AG04450 (cell line): Measurements from ENCODE around the gene BAHCC1. TPM values are rescaled to one million over a fixed set of nuclear protein-coding genes. Genes with fewer than 3 reads are reported as not detected.

Source experiments
- CTCF ChIA-PET: fragments of 300-600, 350-600 bp; formaldehyde crosslinking; extraction: SDS; loops from one replicate; lab custom pipeline; 2022; ENCODE audit warnings: antibody characterized with exemption, inconsistent platforms; lab: Charles Lee
- POLR2A ChIA-PET: fragments of 350-600 bp; formaldehyde crosslinking; extraction: SDS; loops from one replicate; lab custom pipeline; 2021; ENCODE audit warnings: antibody characterized with exemption, inconsistent platforms; lab: Yijun Ruan, JAX
- DNase-seq: peaks from one replicate; pipeline ENCODE4 v3.0.0-alpha.2; 2011; ENCODE audit warnings: low read depth, low spot score
- H3K27ac ChIP-seq: one replicate; pipeline ENCODE4 v1.5.1; 2012; ENCODE audit warnings: low read depth, low read length, control low read depth
- H3K27me3 ChIP-seq: one replicate; pipeline ENCODE4 v1.6.0; 2012; ENCODE audit warnings: low read length; ENCODE audit not compliant: control insufficient read depth, insufficient read depth
- H3K4me3 ChIP-seq: 2 replicates; pipeline ENCODE4 v1.5.1; 2011; ENCODE audit warnings: mild to moderate bottlenecking, low read depth, low read length, control low read depth
- H3K9me3 ChIP-seq: 2 replicates; pipeline ENCODE4 v1.5.1; 2012; ENCODE audit warnings: low read length; ENCODE audit not compliant: control insufficient read depth, insufficient read depth
- CTCF ChIP-seq: IDR thresholded peaks from 2 replicates; pipeline ENCODE4 v1.5.1; 2011; ENCODE audit warnings: low read depth, low read length, control low read depth, inconsistent platforms
- polyA plus RNA-seq: library from polyadenylated mRNA; depleted of rRNA; stranded (reverse); fragments of >200 nt; gene quantifications from 2 replicates; pipeline ENCODE4 v1.2.3, GENCODE V29; 2011

The BAHCC1 gene
- polyA plus RNA-seq, 1 experiment = 1.3 TPM

- Histone ChIP-seq H3K27ac (no peak overlapping the region), H3K27me3 (no peaks in the 10 kb centered on the region), H3K9me3 (no peaks in the 10 kb centered on the region; the same call in 1 of the 2 replicates), H3K4me3 (no peak overlapping the region)
- no peak for DNase-seq
- ChIA-PET POLR2A (no interaction called here), CTCF (no interaction called here)
- TF ChIP-seq CTCF = no peak
Measured at GRCh38 chr17:81428121-81428515, 32.9 kb downstream of the BAHCC1 start.

- no peaks in the 10 kb centered on the region; the same call in 1 of the 2 replicates for H3K9me3 ChIP-seq
- H3K4me3 ChIP-seq = no peak overlapping the region
- TF ChIP-seq CTCF = no peak
- POLR2A ChIA-PET = interaction anchor here (1.4 to 1.6 kb wide), 2 partner anchors 9 to 32 kb away, joined by 5 read pairs; no protein-coding TSS in a partner anchor
- CTCF ChIA-PET = no interaction called here
- H3K27ac ChIP-seq = no peak overlapping the region
- H3K27me3 ChIP-seq = no peaks in the 10 kb centered on the region
- DNase-seq = no peak
Measured at GRCh38 chr17:81428516-81428915, 33.3 kb downstream of the BAHCC1 start.

GRCh38 chr17:81428948-81429774, 33.9 kb downstream of the BAHCC1 start:
- H3K27ac ChIP-seq = peak overlapping the region; percentile 21
- no peaks in the 10 kb centered on the region; the same call in 1 of the 2 replicates for H3K9me3 ChIP-seq
- no peak overlapping the region for H3K4me3 ChIP-seq
- peak; percentile 42 for DNase-seq
- TF ChIP-seq CTCF = no peak
- ChIA-PET POLR2A (interaction anchor here (0.8 to 1.6 kb wide), 4 partner anchors 10 to 34 kb away, joined by 4 to 6 read pairs (median 5); partner anchors contain the start of gene BAHCC1), CTCF (interaction anchor here (0.6 to 1.2 kb wide), 4 partner anchors 17 to 174 kb away, joined by 3 to 5 read pairs (median 3); no protein-coding TSS in a partner anchor)
- H3K27me3 ChIP-seq = no peaks in the 10 kb centered on the region

GRCh38 chr17:81429821-81430551, 34.7 kb downstream of the BAHCC1 start:
- DNase-seq = no peak
- no peak overlapping the region for H3K4me3 ChIP-seq
- no peaks in the 10 kb centered on the region for H3K27me3 ChIP-seq
- CTCF ChIA-PET = interaction anchor here (0.6 to 1.2 kb wide), 3 partner anchors 18 to 175 kb away, joined by 3 to 5 read pairs (median 3); no protein-coding TSS in a partner anchor
- POLR2A ChIA-PET = interaction anchor here (0.6 to 1.6 kb wide), 6 partner anchors 9 to 35 kb away, joined by 3 to 6 read pairs (median 4); partner anchors contain the start of gene BAHCC1
- H3K9me3 ChIP-seq = no peaks in the 10 kb centered on the region; the same call in 1 of the 2 replicates
- peak overlapping the region; percentile 21 for H3K27ac ChIP-seq
- TF ChIP-seq CTCF = peak; percentile 4; the same call in 1 of the 2 replicates
